Tibial nerve (tissue), 3 donors: Measurements from ENCODE around the gene ANP32B.

ENCODE experiments used
- CTCF ChIP-seq, 5 experiments: fragments of 200-600 bp in 3 of 5; fragments of 450-650 bp in 2 of 5; sonication (generic) in 3 of 5; IDR thresholded peaks; one replicate each; pipeline ENCODE4 v1.5.1; 2016 to 2019; ENCODE audit warnings: antibody characterized with exemption in 5 of 5, mild to moderate bottlenecking in 3 of 5, moderate library complexity in 2 of 5
- POLR2A ChIP-seq, 2 donors: fragments of 450-650 bp; IDR thresholded peaks; one replicate each; pipeline ENCODE4 v1.6.1; 2017; ENCODE audit warnings: antibody characterized with exemption in 2 of 2, mild to moderate bottlenecking in 2 of 2, moderate library complexity in 2 of 2

GRCh38 chr9:98010445-98010844 lies 27.3 kb downstream of the ANP32B start:
- no peak for TF ChIP-seq CTCF (IDR thresholded peaks at IDR 0.05)
- TF ChIP-seq POLR2A (IDR thresholded peaks at IDR 0.05) = no peak
